K562 (cell line): ENCODE results near the gene ARAF. TPM values are rescaled to one million over a fixed set of nuclear protein-coding genes. Genes with fewer than 3 reads are reported as not detected.

Source experiments
- CREB1 ChIP-seq, 2 experiments: sonication (generic) in 1 of 2; formaldehyde crosslinking in 1 of 2; IDR thresholded peaks; 2 replicates each; pipeline versions ENCODE4 v1.6.1 to v1.8.0; 2012 to 2022; ENCODE audit warnings: inconsistent platforms in 1 of 2, mild to moderate bottlenecking in 1 of 2, missing genetic modification reagents in 1 of 2, moderate library complexity in 1 of 2
- GTF2E2 ChIP-seq: fragments of 200-800 bp; sonication (Bioruptor generic); IDR thresholded peaks from 2 replicates; pipeline ENCODE4 v1.6.1; 2016; ENCODE audit warnings: missing genetic modification characterization, missing compliant biosample characterization
- HDAC2 ChIP-seq: fragments of 450-650 bp; IDR thresholded peaks from 2 replicates; pipeline ENCODE4 v1.6.1; 2016; ENCODE audit warnings: mild to moderate bottlenecking
- PHTF2 ChIP-seq: fragments of 250-450 bp; sonication (Bioruptor Pico); IDR thresholded peaks from 2 replicates; pipeline ENCODE4 v1.5.0; 2021; ENCODE audit warnings: mild to moderate bottlenecking
- POLR2G ChIP-seq: fragments of 200-400 bp; formaldehyde crosslinking; IDR thresholded peaks from 2 replicates; pipeline ENCODE4 v1.6.1; 2017; ENCODE audit warnings: low read depth, mild to moderate bottlenecking, antibody characterized with exemption, low read length, moderate library complexity
- SREBF1 ChIP-seq: fragments of 150-350 bp; IDR thresholded peaks from 2 replicates; pipeline ENCODE4 v1.6.1; 2014; ENCODE audit warnings: antibody characterized with exemption, low read depth, low read length, borderline replicate concordance
- TBP ChIP-seq: optimal IDR thresholded peaks from 2 replicates; pipeline ENCODE3; 2011; ENCODE audit warnings: low read depth, low read length, improper control_type of control experiment
- ZFX ChIP-seq: sonication (generic); formaldehyde crosslinking; IDR thresholded peaks from 2 replicates; pipeline ENCODE4 v1.8.0; 2022; ENCODE audit warnings: mild to moderate bottlenecking, missing genetic modification reagents, moderate library complexity
- polyA plus RNA-seq, 8 experiments: library from polyadenylated mRNA; depleted of rRNA in 4 of 8; stranded (reverse) in 5 of 8; unstranded in 3 of 8; fragments of >200 nt; fragmentation: Nextera tagmentation in 2 of 8; fragmentation: Illumina TruSeq in 1 of 8; extraction: Ambion mirVana in 2 of 8; extraction: Trizol in 1 of 8; gene quantifications; 2 replicates each; pipeline versions ENCODE4 v1.2.1 to v1.2.3, GENCODE V29; 2011 to 2014; ENCODE audit warnings: inconsistent platforms in 1 of 8, missing spikeins in 1 of 8
- total RNA-seq, 7 experiments: library from RNA; depleted of rRNA in 6 of 7; stranded (reverse); fragments of >200 nt in 6 of 7; fragmentation: Illumina TruSeq in 2 of 7; extraction: Trizol in 2 of 7; gene quantifications; 2 replicates each; pipeline versions ENCODE4 v1.2.1 to v1.2.3, GENCODE V29; 2011 to 2021; ENCODE audit warnings: low replicate concordance in 1 of 7
- TF ChIP-seq, protein P1 (sequence below): fragments of 250-450 bp; sonication (Bioruptor Pico); IDR thresholded peaks from 2 replicates; pipeline ENCODE4 v1.9.0; 2021; ENCODE audit warnings: mild to moderate bottlenecking, inconsistent platforms
- TF ChIP-seq, protein P2 (sequence below): IDR thresholded peaks from 2 replicates; pipeline ENCODE4 v1.6.1; 2011; ENCODE audit not compliant: insufficient read length; ENCODE audit errors: extremely low read depth
- TF ChIP-seq, protein P3 (sequence below): fragments of 150-350 bp; IDR thresholded peaks from 2 replicates; pipeline ENCODE4 v1.6.1; 2014; ENCODE audit warnings: low read depth, mild to moderate bottlenecking, low read length, borderline replicate concordance
- TF ChIP-seq, protein P4 (sequence below): fragments of 250-450 bp; sonication (Bioruptor Pico); IDR thresholded peaks from 2 replicates; pipeline ENCODE4 v1.5.1; 2021; ENCODE audit warnings: mild to moderate bottlenecking
- TF ChIP-seq, protein P5 (sequence below): fragments of 450-650 bp; IDR thresholded peaks from 2 replicates; pipeline ENCODE4 v1.6.1; 2016; ENCODE audit warnings: missing biosample characterization, missing genetic modification characterization
- TF ChIP-seq, protein P6 (sequence below): fragments of 450-650 bp; formaldehyde crosslinking; IDR thresholded peaks from 2 replicates; pipeline ENCODE4 v1.4.0; 2020; ENCODE audit warnings: mild to moderate bottlenecking, moderate library complexity

ARAF gene
- total and polyA plus RNA-seq, 9 of the 15 experiments (the other 6 are each of a cell fraction or from before 2014, with no cell fraction given): 5.5 to 70.0 (median 29.4) TPM

DNA sequence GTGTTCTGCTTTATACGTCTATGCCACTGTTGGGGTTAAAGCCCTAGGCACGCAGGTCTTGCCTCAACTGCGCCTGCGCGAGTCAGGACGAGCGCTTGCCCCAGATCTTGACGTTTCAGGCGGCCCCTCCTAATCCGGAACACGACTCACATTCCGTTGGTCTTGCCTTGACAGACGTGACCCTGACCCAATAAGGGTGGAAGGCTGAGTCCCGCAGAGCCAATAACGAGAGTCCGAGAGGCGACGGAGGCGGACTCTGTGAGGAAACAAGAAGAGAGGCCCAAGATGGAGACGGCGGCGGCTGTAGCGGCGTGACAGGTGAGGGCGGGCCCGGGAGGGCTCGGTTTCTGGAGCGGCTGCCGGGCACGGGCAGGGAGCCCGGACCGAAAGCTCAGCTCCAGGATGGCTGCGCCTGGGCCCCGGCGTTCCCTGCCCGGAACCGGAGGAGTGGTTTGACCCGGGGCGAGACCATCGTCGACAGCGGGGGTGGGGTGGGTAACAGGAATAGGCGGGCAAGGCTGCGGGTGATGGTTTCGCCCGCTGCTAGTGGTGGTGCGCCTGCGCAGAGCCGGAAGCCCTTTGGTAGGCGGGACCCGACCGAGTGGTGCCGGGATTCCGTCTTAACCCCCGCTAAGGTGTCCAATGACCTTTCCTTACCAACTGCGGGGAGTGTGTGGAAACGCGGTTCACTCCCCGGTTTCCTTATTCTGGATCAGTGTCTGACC lies at the start of gene ARAF (continued):
- TF ChIP-seq, protein P1, sequence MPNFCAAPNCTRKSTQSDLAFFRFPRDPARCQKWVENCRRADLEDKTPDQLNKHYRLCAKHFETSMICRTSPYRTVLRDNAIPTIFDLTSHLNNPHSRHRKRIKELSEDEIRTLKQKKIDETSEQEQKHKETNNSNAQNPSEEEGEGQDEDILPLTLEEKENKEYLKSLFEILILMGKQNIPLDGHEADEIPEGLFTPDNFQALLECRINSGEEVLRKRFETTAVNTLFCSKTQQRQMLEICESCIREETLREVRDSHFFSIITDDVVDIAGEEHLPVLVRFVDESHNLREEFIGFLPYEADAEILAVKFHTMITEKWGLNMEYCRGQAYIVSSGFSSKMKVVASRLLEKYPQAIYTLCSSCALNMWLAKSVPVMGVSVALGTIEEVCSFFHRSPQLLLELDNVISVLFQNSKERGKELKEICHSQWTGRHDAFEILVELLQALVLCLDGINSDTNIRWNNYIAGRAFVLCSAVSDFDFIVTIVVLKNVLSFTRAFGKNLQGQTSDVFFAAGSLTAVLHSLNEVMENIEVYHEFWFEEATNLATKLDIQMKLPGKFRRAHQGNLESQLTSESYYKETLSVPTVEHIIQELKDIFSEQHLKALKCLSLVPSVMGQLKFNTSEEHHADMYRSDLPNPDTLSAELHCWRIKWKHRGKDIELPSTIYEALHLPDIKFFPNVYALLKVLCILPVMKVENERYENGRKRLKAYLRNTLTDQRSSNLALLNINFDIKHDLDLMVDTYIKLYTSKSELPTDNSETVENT (CRISPR knock-in tag): no peak
- no peak for TF ChIP-seq HDAC2
- peak; percentile 95 for TF ChIP-seq POLR2G
- TF ChIP-seq, protein P2, sequence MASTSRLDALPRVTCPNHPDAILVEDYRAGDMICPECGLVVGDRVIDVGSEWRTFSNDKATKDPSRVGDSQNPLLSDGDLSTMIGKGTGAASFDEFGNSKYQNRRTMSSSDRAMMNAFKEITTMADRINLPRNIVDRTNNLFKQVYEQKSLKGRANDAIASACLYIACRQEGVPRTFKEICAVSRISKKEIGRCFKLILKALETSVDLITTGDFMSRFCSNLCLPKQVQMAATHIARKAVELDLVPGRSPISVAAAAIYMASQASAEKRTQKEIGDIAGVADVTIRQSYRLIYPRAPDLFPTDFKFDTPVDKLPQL: no peak
- TF ChIP-seq, protein P3, sequence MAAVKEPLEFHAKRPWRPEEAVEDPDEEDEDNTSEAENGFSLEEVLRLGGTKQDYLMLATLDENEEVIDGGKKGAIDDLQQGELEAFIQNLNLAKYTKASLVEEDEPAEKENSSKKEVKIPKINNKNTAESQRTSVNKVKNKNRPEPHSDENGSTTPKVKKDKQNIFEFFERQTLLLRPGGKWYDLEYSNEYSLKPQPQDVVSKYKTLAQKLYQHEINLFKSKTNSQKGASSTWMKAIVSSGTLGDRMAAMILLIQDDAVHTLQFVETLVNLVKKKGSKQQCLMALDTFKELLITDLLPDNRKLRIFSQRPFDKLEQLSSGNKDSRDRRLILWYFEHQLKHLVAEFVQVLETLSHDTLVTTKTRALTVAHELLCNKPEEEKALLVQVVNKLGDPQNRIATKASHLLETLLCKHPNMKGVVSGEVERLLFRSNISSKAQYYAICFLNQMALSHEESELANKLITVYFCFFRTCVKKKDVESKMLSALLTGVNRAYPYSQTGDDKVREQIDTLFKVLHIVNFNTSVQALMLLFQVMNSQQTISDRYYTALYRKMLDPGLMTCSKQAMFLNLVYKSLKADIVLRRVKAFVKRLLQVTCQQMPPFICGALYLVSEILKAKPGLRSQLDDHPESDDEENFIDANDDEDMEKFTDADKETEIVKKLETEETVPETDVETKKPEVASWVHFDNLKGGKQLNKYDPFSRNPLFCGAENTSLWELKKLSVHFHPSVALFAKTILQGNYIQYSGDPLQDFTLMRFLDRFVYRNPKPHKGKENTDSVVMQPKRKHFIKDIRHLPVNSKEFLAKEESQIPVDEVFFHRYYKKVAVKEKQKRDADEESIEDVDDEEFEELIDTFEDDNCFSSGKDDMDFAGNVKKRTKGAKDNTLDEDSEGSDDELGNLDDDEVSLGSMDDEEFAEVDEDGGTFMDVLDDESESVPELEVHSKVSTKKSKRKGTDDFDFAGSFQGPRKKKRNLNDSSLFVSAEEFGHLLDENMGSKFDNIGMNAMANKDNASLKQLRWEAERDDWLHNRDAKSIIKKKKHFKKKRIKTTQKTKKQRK: no peak
- TF ChIP-seq PHTF2 (CRISPR knock-in tag): no peak
- TF ChIP-seq, protein P4, sequence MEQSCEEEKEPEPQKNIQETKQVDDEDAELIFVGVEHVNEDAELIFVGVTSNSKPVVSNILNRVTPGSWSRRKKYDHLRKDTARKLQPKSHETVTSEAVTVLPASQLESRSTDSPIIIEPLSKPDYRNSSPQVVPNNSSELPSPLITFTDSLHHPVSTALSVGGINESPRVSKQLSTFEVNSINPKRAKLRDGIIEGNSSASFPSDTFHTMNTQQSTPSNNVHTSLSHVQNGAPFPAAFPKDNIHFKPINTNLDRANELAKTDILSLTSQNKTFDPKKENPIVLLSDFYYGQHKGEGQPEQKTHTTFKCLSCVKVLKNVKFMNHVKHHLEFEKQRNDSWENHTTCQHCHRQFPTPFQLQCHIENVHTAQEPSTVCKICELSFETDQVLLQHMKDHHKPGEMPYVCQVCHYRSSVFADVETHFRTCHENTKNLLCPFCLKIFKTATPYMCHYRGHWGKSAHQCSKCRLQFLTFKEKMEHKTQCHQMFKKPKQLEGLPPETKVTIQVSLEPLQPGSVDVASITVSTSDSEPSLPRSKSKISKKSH (CRISPR knock-in tag): no peak
- TF ChIP-seq GTF2E2 (tag): 0 out of 2 replicates have a peak, but pooled peaks have one; percentile 18
- TF ChIP-seq TBP: peak; percentile 66
- TF ChIP-seq ZFX (CRISPR knock-in tag): peak; percentile 85
- TF ChIP-seq, protein P5, sequence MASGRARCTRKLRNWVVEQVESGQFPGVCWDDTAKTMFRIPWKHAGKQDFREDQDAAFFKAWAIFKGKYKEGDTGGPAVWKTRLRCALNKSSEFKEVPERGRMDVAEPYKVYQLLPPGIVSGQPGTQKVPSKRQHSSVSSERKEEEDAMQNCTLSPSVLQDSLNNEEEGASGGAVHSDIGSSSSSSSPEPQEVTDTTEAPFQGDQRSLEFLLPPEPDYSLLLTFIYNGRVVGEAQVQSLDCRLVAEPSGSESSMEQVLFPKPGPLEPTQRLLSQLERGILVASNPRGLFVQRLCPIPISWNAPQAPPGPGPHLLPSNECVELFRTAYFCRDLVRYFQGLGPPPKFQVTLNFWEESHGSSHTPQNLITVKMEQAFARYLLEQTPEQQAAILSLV (tag): no peak
- TF ChIP-seq, protein P6, sequence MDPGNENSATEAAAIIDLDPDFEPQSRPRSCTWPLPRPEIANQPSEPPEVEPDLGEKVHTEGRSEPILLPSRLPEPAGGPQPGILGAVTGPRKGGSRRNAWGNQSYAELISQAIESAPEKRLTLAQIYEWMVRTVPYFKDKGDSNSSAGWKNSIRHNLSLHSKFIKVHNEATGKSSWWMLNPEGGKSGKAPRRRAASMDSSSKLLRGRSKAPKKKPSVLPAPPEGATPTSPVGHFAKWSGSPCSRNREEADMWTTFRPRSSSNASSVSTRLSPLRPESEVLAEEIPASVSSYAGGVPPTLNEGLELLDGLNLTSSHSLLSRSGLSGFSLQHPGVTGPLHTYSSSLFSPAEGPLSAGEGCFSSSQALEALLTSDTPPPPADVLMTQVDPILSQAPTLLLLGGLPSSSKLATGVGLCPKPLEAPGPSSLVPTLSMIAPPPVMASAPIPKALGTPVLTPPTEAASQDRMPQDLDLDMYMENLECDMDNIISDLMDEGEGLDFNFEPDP (CRISPR knock-in tag): no peak
- TF ChIP-seq CREB1 (IDR thresholded peaks at IDR 0.05): peak; percentile 55; the same call in 1 of the 2 replicates
- TF ChIP-seq CREB1 (CRISPR knock-in tag; IDR thresholded peaks at IDR 0.05): peak; percentile 78
- peak; percentile 77; the same call in 1 of the 2 replicates for TF ChIP-seq SREBF1
